Liver (tissue), 3 donors: ENCODE data around the gene CD8B.
"Not testable (repeated sequence)": the region's sequence is repeated elsewhere in the genome, so short reads cannot be mapped to it uniquely, and the experiment has no call there.

Source experiments
- CTCF ChIP-seq: fragments of 150-350 bp; IDR thresholded peaks from 2 replicates; pipeline ENCODE4 v1.5.1; 2017; ENCODE audit warnings: improper control_type of control experiment, low read depth, low read length; ENCODE audit not compliant: missing input control
- EGR1 ChIP-seq, 2 donors: IDR thresholded peaks; 2 replicates each; pipeline ENCODE4 v1.6.1; 2016 to 2018; ENCODE audit warnings: antibody characterized with exemption in 2 of 2, low read depth in 2 of 2
- SP1 ChIP-seq: IDR thresholded peaks from 2 replicates; pipeline ENCODE4 v1.6.1; 2018; ENCODE audit warnings: antibody characterized with exemption, mild to moderate bottlenecking
- donor health status: healthy.
- donor health status: healthy.

- not testable (repeated sequence) for TF ChIP-seq CTCF; SP1; EGR1 (IDR thresholded peaks at IDR 0.05; ENCODE audit: low read depth in 2 of 2)
These were observed at the start of gene CD8B for GRCh38 chr2:86861628-86862379.
